WERI-Rb-1 (cell line): Measurements from ENCODE around the gene GPR139.

Experiments
- DNase-seq: peaks from one replicate; pipeline ENCODE4 v3.0.0-alpha.2; 2020
- H3K27ac ChIP-seq: fragments of 250-450 bp; sonication (Bioruptor Pico); 2 replicates; pipeline ENCODE4 v1.5.1; 2020; ENCODE audit warnings: mild to moderate bottlenecking, moderate library complexity
- H3K27me3 ChIP-seq: fragments of 250-450 bp; sonication (Bioruptor Pico); 2 replicates; pipeline ENCODE4 v1.5.1; 2021; ENCODE audit warnings: mild to moderate bottlenecking, low read depth, moderate library complexity; ENCODE audit not compliant: insufficient read depth, severe bottlenecking
- H3K36me3 ChIP-seq: fragments of 250-450 bp; sonication (Bioruptor Pico); 2 replicates; pipeline ENCODE4 v1.5.1; 2020; ENCODE audit warnings: mild to moderate bottlenecking, moderate library complexity
- H3K4me3 ChIP-seq: 2 replicates; pipeline ENCODE4 v1.5.1; 2011; ENCODE audit warnings: low read depth, mild to moderate bottlenecking, control low read depth, low read length
- H3K9me3 ChIP-seq: fragments of 250-450 bp; sonication (Bioruptor Pico); 2 replicates; pipeline ENCODE4 v1.5.1; 2021; ENCODE audit warnings: mild to moderate bottlenecking, moderate library complexity; ENCODE audit not compliant: severe bottlenecking
- TF ChIP-seq, protein P1 (sequence below): IDR thresholded peaks from 2 replicates; pipeline ENCODE4 v1.5.1; 2011; ENCODE audit warnings: low read depth, mild to moderate bottlenecking, control low read depth, inconsistent platforms, low read length

The GPR139 gene

GRCh38 chr16:20051611-20052010, 22.1 kb downstream of the GPR139 start:
- Histone ChIP-seq H3K36me3 (no peaks in the 10 kb centered on the region), H3K27ac (no peak overlapping the region), H3K9me3 (no peaks in the 10 kb centered on the region), H3K4me3 (no peak overlapping the region), H3K27me3 (peaks cover 60% of the 10 kb centered on the region)
- DNase-seq, result no peak
- TF ChIP-seq, protein P1, sequence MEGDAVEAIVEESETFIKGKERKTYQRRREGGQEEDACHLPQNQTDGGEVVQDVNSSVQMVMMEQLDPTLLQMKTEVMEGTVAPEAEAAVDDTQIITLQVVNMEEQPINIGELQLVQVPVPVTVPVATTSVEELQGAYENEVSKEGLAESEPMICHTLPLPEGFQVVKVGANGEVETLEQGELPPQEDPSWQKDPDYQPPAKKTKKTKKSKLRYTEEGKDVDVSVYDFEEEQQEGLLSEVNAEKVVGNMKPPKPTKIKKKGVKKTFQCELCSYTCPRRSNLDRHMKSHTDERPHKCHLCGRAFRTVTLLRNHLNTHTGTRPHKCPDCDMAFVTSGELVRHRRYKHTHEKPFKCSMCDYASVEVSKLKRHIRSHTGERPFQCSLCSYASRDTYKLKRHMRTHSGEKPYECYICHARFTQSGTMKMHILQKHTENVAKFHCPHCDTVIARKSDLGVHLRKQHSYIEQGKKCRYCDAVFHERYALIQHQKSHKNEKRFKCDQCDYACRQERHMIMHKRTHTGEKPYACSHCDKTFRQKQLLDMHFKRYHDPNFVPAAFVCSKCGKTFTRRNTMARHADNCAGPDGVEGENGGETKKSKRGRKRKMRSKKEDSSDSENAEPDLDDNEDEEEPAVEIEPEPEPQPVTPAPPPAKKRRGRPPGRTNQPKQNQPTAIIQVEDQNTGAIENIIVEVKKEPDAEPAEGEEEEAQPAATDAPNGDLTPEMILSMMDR, result no peak

DNA sequence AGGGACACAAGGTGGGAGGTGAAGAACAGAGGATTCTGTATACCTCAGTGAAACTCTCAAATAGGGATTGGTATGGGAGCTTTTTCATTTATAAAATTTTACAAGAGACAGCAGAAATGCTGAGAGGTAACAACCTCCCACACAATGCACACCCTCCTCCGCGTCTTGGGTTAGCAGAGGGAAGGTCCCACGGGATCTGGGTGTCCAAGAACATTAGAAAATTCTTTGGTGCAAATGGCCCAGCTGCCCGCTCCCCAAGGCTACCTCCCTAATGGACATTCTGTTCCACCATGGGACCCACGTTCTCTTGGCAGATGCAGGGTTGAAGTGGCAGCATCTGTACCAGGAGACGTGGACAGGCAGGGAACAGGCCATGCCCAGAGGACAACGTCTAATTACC, 22.5 kb downstream of the GPR139 start:
- H3K27me3 ChIP-seq, result peaks cover 63% of the 10 kb centered on the region
- TF ChIP-seq, protein P1, result no peak
- no peaks in the 10 kb centered on the region for H3K9me3 ChIP-seq
- H3K27ac ChIP-seq, result no peak overlapping the region
- DNase-seq, result no peak
- no peaks in the 10 kb centered on the region for H3K36me3 ChIP-seq
- H3K4me3 ChIP-seq, result no peak overlapping the region

GRCh38 chr16:20049831-20050230, 23.9 kb downstream of the GPR139 start:
- TF ChIP-seq, protein P1, result no peak
- peaks cover 64% of the 10 kb centered on the region for H3K27me3 ChIP-seq
- no peaks in the 10 kb centered on the region for H3K9me3 ChIP-seq
- H3K36me3 ChIP-seq, result no peaks in the 10 kb centered on the region
- no peak for DNase-seq
- no peak overlapping the region for H3K27ac ChIP-seq
- no peak overlapping the region for H3K4me3 ChIP-seq

- Histone ChIP-seq H3K36me3 (no peaks in the 10 kb centered on the region), H3K27me3 (peaks cover 63% of the 10 kb centered on the region), H3K27ac (no peak overlapping the region), H3K4me3 (no peak overlapping the region), H3K9me3 (no peaks in the 10 kb centered on the region)
- TF ChIP-seq, protein P1, result no peak
- no peak for DNase-seq
Measured at GRCh38 chr16:20045886-20046285, 27.8 kb downstream of the GPR139 start.

- TF ChIP-seq, protein P1, result no peak
- H3K36me3 ChIP-seq, result no peaks in the 10 kb centered on the region
- no peak overlapping the region for H3K4me3 ChIP-seq
- H3K27me3 ChIP-seq, result peaks cover 68% of the 10 kb centered on the region
- DNase-seq, result no peak
- no peak overlapping the region for H3K27ac ChIP-seq
- no peaks in the 10 kb centered on the region for H3K9me3 ChIP-seq
Measured at GRCh38 chr16:20042848-20043247, 30.8 kb downstream of the GPR139 start.

DNA sequence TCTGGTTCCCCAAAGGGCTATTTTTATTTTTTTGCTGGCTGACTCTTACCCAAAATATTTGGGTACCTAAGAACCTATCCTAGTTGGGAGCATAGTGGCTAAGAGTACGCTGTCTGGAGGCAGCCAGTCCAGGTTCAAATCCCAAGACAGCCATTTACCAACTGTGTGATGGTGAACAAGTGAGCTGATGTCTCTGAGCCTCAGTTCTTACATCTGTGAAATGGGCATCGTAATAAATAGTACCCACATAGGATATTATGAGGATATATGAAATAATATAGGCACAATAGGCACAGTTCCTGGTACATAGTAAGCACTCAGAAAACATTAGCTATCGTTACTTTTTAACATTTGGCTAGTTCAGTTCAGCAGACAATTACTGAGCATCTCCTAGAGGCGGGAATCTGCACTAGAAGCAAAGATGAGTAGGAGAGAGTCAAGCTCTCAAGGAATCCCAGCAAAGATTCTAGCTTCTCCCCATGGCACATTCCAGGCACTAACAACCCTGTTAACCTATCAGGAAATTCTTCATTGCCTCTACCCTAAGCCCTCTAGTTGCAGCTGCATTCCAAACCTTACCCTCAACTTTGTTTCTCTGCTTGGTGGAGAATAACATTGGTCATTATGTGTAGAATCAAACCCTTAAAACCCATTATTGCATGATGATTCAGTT, 31.6 kb downstream of the GPR139 start:
- no peaks in the 10 kb centered on the region for H3K36me3 ChIP-seq
- H3K9me3 ChIP-seq, result no peaks in the 10 kb centered on the region
- H3K4me3 ChIP-seq, result no peak overlapping the region
- no peak overlapping the region for H3K27ac ChIP-seq
- DNase-seq, result no peak
- TF ChIP-seq, protein P1, result no peak
- H3K27me3 ChIP-seq, result peaks cover 69% of the 10 kb centered on the region
